ENCODE measurements around the gene PLAGL1. TPM values are rescaled to one million over a fixed set of nuclear protein-coding genes. Genes with fewer than 3 reads are reported as not detected.
"Not testable (repeated sequence)": the region's sequence is repeated elsewhere in the genome, so short reads cannot be mapped to it uniquely, and the experiment has no call there.

Gene PLAGL1
- polyA plus RNA-seq, 4 donors: 88.8 to 149 (median 102) TPM

DNA sequence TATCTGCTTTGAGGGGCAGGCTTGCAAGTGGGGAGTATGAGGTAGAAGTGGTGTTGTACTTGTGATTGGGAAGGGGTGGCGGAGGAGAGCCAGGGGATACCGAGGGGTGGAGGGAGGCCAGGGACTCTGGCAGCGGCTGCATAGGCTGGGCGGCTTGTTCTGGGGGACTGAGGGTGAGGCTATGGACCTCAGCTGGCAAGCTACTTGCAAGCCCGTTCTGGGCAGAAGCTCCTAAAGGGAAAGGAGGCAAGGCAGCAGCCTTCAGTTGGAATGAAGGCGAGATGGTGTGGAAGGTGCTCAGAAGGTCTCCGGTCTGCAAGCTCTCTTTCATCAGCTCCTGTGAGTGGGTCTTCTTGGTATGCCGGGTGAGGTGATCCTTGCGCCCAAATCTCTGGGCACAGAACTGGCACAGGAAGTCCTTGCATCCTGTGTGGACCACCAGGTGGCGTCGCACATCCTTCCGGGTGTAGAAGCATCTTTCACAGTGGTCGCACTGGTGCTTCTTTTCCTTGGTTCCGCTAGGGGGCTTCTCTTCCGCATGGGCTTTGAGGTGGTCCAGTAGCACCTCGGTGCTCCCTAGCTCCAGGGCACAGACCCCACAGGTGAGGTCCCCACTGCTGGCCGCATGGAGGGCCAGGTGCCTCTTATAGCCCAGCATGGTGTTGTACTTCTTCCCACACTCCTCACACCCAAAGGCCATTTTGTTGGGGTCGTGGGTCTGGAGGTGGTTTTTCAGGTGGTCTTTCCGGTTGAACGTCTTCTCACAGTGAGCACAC, 66.0 kb downstream of the PLAGL1 start:
- DNase-seq (ENCODE audit: low read depth in 4 of 4, low spot score in 3 of 4): no peak

DNA sequence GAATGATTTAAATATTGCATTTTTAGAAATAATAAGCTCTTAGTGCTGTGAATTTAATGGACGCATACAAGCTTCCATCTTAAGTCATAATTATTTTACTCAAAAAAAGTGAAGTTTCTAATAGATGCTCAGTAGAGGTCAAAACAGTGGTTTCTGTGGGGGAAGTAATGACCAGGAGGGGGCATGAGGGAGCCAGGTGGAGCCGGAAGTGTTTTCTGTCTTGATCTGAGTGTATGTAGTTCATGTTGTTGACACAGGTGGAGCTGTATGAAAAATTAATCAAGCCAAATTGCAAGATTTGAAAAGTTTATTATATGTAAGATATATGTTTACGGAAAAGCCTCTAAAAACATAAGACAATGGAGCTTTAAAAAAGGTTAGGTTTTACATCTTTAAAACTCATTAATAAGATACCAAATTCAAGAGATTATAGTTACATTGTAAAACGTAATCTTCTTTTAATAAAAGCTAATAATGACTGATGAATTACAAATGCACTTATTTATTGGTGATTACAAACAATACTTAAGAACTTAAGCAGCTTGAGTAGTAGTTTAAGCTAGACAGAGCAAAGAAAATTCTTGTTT, 68.0 kb downstream of the PLAGL1 start:
- DNase-seq (ENCODE audit: low read depth in 4 of 4, low spot score in 3 of 4): no peak

- DNase-seq (ENCODE audit: low read depth in 4 of 4, low spot score in 3 of 4): no peak
Observed at GRCh38 chr6:143939364-143939763, 68.7 kb downstream of the PLAGL1 start.

DNA sequence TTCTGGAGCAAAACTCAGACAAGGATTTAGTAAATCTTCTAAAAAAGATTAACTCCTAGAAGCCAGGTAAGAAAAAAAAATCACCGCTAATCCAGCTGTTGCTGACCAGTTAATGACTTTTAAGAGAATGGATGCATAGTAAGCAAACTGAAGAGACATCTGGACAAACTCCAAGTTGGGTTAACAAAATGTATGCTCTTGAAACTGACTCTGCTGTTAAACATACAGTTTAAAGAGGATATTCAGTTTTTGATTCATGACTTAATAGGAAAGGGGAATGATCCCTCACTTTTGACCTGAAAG, 70.4 kb downstream of the PLAGL1 start:
- no peak for DNase-seq (ENCODE audit: low read depth in 4 of 4, low spot score in 3 of 4)

DNA sequence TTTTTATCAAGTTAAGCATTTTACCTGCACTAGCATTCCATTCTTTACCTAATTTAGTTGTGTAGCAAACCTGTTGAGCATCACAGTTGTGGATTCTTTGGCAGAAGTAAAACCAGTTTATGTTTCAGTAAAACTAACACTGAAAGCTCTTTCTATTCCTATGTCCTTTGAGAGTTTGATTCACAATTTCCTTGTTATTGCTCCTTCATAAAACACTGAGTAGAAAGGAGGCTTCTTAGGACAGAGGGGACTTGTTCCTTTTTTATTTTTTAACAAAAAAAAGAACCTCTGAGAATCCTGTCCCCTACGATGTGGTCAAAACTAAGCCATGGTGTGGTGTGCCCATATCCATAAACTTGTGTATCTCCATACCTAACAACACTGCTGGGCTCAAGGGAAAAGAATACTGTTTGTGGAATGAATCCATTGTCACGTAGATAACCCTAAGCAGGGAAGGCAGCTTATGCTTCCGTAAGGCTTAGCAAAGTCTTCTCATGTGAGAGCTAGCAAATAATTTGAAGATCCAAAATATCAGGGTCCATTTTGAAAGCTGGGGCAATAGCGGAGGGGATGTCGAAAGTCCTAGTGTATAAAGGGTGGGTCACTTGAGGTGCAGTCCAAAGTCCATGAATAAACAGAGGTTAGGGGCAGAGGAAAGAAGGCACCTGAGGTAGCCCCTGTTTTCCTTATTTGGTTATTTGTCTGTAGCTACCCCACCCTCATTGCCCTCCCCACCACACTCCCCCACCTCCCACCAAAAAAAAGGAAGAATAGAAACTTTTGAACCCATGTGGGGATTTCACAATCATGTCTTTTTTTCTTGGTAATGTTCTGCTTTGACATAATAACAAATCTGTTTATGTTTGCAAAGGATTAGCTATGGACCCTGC, 71.0 kb downstream of the PLAGL1 start:
- DNase-seq (ENCODE audit: low read depth in 4 of 4, low spot score in 3 of 4): no peak

- no peak for DNase-seq (ENCODE audit: low read depth in 4 of 4, low spot score in 3 of 4)
Observed at GRCh38 chr6:143936347-143936746, 71.7 kb downstream of the PLAGL1 start.

DNA sequence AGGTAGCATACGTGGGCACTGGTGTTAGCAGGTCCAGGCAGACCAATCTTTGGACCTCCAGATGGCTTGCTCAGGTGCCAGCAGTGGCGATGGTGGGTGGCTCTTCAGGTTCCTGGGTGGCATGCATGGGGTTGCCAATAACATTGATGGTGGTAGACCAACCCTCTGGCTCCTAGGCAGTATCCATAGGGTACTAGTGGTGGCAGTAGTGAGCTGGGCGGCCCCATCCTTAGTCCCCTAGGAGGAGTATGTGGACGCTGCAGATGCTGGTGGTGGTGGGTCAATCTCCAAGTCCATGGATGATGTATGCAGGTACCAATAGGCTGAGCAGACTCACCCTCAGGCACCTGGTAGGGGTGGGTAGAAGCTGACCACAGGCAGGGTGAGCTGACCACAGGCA, 73.2 kb downstream of the PLAGL1 start:
- DNase-seq (ENCODE audit: low read depth in 4 of 4, low spot score in 3 of 4): no peak

DNA sequence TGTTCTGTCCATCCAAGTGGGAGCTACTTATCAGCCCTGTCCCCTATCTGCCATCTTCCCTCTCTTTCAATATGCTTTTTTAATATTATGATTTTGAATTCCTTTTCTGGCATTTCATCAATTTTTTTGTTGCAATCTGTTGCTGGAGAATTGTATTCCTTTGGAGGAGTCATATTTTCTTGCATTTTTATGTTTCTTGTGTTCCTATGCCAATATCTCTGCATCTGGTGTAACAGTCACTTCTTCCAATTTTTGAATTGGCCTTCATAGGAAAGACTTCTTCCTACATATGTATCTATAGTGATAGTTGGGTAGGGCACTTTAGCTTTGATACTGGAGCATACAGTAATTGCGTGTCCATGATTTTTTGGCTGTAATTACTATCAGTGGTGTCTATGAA, 73.7 kb downstream of the PLAGL1 start:
- DNase-seq (ENCODE audit: low read depth in 4 of 4, low spot score in 3 of 4): no peak

- DNase-seq (ENCODE audit: low read depth in 4 of 4, low spot score in 3 of 4): no peak
Observed at GRCh38 chr6:143929975-143930374, 78.1 kb downstream of the PLAGL1 start.

GRCh38 chr6:143928853-143929252, 79.2 kb downstream of the PLAGL1 start:
- DNase-seq (ENCODE audit: low read depth in 4 of 4, low spot score in 3 of 4): no peak

GRCh38 chr6:143917026-143917425, 91.0 kb downstream of the PLAGL1 start:
- not testable (repeated sequence) for DNase-seq (ENCODE audit: low read depth in 4 of 4, low spot score in 3 of 4)

DNA sequence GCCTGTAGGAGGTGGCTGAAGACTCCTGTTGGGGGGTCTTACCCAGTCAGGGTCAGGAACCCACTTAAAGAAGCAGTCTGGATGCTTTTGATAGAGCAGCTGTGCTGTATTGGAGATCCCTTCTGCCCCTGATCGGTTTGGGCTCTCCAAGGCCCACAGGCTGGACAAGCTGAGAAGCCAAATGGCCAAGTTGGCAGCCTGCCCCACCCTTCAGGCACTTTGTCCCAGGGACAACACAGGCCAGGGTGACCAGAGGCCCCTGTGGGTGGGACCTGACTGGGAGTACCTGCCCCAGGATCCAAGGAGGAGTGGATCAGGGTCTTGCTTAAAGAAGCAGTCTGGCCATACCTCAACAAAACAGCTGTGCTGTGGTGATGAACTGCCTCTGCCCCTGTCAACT, 95.4 kb downstream of the PLAGL1 start:
- DNase-seq (ENCODE audit: low read depth in 4 of 4, low spot score in 3 of 4): no peak

GRCh38 chr6:143911028-143911427, 97.0 kb downstream of the PLAGL1 start:
- DNase-seq (ENCODE audit: low read depth in 4 of 4, low spot score in 3 of 4): no peak

DNA sequence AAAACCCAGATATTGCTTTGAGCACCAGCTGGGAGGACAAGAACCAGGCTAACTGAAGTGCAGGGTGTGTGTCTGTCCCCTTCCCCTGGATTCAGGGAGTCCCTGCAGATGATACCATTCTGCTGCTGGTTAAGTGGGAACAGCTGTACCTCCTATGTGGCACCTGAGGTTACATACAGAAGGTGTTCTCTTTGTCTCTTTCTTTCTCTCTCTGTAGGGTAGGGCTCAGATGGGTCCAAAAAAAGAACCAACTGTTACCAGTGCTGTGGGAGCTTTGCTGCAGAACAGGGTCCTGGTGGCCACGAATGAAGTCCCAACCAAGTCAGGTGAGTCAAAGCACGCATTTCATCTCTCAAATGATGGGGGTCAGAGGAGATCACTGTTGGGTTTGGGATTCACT, 105.2 kb downstream of the PLAGL1 start:
- DNase-seq (ENCODE audit: low read depth in 4 of 4, low spot score in 3 of 4): no peak

- DNase-seq (ENCODE audit: low read depth in 4 of 4, low spot score in 3 of 4): peak; percentile 68 to 80 (median 77)
Observed at GRCh38 chr6:143901885-143902750, 105.9 kb downstream of the PLAGL1 start.

GRCh38 chr6:143900358-143900757, 107.7 kb downstream of the PLAGL1 start:
- no peak for DNase-seq (ENCODE audit: low read depth in 4 of 4, low spot score in 3 of 4)

DNA sequence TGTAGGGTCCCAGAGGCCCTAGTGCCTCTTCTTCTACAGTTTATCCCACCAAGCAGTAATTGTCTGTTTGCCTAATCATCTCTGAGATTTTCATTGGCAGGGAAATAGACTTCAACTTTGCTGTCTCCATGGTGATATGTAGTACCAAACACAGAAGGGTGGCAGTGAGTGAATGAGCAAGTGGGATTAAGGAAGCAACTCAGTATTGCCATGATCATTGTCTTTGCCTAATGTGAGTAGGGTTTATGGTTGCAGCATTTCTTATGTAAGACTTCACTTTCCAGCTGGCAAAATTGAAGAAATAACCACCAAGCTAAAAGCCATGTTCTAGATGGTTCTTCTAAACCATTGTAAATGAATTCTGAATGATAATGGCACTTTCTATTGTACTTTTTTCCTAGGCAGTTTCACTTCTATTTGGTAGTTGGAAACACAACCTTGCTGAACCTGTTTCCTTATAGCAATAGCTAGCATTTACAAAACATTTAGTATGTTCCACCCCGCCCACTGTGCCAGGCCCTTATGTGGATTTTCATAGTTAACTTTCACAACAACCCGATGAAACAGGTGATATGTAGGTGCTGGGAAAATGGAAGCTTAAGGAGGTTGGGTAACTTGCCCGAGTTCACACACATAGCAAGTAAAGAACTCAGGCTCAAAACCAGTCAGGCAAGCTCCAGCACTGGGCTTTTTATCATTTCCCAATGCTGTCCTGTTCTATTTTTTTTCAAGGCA, 111.8 kb downstream of the PLAGL1 start:
- DNase-seq (ENCODE audit: low read depth in 4 of 4, low spot score in 3 of 4): no peak

- DNase-seq (ENCODE audit: low read depth in 4 of 4, low spot score in 3 of 4): no peak
Observed at GRCh38 chr6:143894655-143895054, 113.4 kb downstream of the PLAGL1 start.
